SH-SY5Y (cell line): Measurements from ENCODE around the gene FKBP1A.

Experiments
- GATA2 ChIP-seq: IDR thresholded peaks from 2 replicates; pipeline ENCODE4 v1.6.1; 2011; ENCODE audit warnings: mild to moderate bottlenecking, low read depth, low read length
- GATA3 ChIP-seq: IDR thresholded peaks from 2 replicates; pipeline ENCODE4 v1.6.1; 2011; ENCODE audit warnings: low read depth, mild to moderate bottlenecking, low read length, moderate library complexity

FKBP1A gene

GRCh38 chr20:1381753-1382591 lies 10.9 kb downstream of the FKBP1A start:
- no peak for TF ChIP-seq GATA2
- no peak for TF ChIP-seq GATA3

GRCh38 chr20:1378735-1379125 lies 14.1 kb downstream of the FKBP1A start:
- no peak for TF ChIP-seq GATA3
- TF ChIP-seq GATA2: no peak

- TF ChIP-seq GATA2: no peak
- no peak for TF ChIP-seq GATA3
These were observed 14.7 kb downstream of the FKBP1A start for GRCh38 chr20:1377984-1378734.

- TF ChIP-seq GATA3 (no peak), GATA2 (no peak)
These were observed 15.4 kb downstream of the FKBP1A start for GRCh38 chr20:1377341-1377871.

- no peak for TF ChIP-seq GATA2
- TF ChIP-seq GATA3: no peak
These were observed 16.2 kb downstream of the FKBP1A start for GRCh38 chr20:1376408-1377270.

GRCh38 chr20:1376007-1376406 lies 16.8 kb downstream of the FKBP1A start:
- TF ChIP-seq GATA3 (no peak), GATA2 (no peak)

GRCh38 chr20:1375515-1375914 lies 17.3 kb downstream of the FKBP1A start:
- TF ChIP-seq GATA2: no peak
- no peak for TF ChIP-seq GATA3

GRCh38 chr20:1374246-1374645 lies 18.6 kb downstream of the FKBP1A start:
- no peak for TF ChIP-seq GATA3
- no peak for TF ChIP-seq GATA2

- TF ChIP-seq GATA3 (no peak), GATA2 (no peak)
These were observed 19.2 kb downstream of the FKBP1A start for GRCh38 chr20:1373614-1374013.

- TF ChIP-seq GATA3 (no peak), GATA2 (no peak)
These were observed 19.8 kb downstream of the FKBP1A start for GRCh38 chr20:1373036-1373435.

- no peak for TF ChIP-seq GATA2
- TF ChIP-seq GATA3: no peak
These were observed 20.9 kb downstream of the FKBP1A start for GRCh38 chr20:1371830-1372539.

GRCh38 chr20:1371202-1371782 lies 21.6 kb downstream of the FKBP1A start:
- TF ChIP-seq GATA2: no peak
- TF ChIP-seq GATA3: no peak
